HG02943 (cell line): ENCODE measurements around the gene KRTAP10-3.
"Not testable (repeated sequence)": the region's sequence is repeated elsewhere in the genome, so short reads cannot be mapped to it uniquely, and the experiment has no call there.

ENCODE experiments used
- ATAC-seq: cut with Tn5 transposase; IDR thresholded peaks from one replicate; pipeline ENCODE4 v1.9.1; 2021; ENCODE audit warnings: mild to moderate bottlenecking, low read depth, moderate library complexity; ENCODE audit not compliant: unreplicated experiment

The KRTAP10-3 gene, protein sequence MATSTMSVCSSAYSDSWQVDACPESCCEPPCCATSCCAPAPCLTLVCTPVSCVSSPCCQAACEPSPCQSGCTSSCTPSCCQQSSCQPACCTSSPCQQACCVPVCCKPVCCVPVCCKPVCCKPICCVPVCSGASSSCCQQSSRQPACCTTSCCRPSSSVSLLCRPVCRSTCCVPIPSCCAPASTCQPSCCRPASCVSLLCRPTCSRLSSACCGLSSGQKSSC

DNA sequence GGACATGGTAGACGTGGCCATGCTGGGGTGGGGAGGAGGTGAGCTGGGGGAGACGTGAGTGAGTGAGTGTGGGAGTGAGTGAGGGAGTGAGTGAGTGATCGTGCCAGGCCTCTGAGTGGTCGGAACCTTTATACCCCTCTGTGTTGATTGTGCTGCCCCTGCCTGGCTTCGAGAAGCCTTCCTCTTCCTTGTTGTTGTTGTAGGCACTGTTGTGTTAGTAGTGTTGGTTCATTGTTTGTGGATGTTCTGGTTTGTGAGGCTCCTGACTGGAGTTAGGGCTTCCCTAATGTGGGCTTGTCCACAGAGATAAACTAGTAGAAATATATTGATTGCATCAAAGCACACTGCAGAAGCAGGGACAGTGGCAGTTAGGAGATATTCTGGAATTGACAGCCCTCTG lies at the start of gene KRTAP10-3:
Gene KRTAP10-3 (minus strand): TSS at position 101 of the 400 bp plus-strand sequence. CDS start 80 bp downstream, at position 21.
- ATAC-seq = no peak

DNA sequence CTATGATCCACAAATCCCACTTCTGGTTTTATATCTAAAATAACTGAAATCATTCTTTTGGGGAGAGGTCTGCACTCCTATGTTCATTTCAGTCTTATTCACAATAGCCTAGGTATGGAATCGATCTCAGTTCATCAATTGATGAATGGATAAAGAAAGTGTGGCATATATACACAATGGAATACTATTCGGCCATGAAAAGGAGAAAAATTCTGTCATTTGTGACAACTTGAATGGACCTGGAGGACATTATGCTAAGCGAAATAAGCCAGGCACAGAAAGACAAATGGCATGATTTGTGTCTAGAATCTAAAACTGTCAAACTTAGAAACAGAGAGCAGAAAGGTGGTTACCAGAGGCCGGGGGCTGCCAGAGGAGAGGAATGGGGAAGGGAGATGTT lies 47.9 kb upstream of the KRTAP10-3 start:
- ATAC-seq = no peak

DNA sequence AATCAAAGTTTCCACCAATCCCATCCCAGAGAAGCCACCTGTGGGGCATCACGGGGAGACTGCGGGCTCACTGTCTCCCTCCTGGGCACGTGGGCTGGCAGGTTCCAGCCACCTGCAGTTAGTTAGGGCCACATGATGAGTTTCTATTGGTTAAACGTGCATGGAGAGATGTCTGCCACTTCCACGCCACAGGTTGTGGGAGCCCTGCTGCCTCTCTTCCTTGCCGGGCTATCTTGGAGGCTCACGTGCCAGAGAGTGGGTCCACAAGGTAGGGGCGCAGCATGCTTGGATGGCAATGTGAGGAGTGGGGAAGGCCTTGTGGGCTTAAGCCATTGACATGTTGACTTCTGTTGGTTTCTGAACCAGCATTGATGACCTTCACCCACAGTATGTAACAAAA lies 45.3 kb upstream of the KRTAP10-3 start:
- ATAC-seq = no peak

DNA sequence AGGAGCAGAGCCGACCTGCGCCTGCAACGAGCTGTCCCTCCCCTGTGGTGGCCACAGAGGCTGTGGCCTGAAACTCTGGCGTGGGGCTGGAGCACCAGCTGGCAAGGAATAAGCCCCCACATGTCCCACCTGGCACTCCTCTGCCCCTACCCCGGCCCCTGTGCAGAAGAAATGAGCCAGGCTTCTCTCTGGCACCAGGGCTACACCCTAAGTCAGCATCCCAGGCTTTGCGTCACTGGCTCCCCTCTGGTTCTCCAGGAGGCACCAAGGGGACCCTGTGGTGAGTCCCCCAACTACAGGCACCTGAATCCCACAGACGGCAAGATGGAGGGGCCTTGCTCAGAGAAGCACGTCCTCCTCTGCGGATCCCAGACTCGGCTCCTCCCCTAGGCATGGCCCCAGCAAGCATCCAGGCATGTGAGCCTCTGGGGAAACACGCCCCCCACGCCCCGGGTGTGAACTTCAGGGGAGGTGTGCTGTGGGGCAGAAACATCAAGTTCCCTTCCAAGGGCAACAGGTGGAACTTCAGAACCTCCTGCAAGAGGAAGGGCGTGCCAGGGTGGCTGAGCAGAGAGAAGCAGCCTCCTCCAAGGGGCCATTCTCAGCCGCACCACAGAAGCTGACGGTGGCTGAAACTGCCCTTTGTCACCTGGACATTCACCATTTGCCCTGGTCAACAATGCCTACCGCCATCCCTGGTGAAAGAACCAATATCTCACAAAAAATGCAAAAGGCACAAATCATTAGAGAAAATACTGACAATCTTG lies 44.7 kb upstream of the KRTAP10-3 start:
- ATAC-seq = no peak

DNA sequence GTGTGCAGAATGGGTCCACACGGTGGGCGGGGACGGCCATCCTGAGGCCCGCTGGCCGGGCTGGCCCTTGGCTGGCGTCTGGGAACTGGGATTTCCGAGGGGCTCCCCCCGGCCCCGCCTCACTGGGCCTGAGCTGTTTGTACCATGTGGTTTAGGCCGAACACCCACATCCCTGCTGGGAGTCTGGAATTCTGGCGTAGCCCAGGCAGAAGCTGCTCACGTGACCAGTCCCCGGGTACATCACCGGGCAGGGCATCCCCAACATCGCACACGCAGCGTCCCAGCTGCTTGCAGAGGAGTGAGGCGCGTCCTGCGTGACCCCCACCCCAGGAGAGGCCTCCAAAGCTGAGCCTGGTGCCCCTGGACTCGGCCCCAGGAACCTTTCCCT lies 43.9 kb upstream of the KRTAP10-3 start:
- ATAC-seq = no peak

DNA sequence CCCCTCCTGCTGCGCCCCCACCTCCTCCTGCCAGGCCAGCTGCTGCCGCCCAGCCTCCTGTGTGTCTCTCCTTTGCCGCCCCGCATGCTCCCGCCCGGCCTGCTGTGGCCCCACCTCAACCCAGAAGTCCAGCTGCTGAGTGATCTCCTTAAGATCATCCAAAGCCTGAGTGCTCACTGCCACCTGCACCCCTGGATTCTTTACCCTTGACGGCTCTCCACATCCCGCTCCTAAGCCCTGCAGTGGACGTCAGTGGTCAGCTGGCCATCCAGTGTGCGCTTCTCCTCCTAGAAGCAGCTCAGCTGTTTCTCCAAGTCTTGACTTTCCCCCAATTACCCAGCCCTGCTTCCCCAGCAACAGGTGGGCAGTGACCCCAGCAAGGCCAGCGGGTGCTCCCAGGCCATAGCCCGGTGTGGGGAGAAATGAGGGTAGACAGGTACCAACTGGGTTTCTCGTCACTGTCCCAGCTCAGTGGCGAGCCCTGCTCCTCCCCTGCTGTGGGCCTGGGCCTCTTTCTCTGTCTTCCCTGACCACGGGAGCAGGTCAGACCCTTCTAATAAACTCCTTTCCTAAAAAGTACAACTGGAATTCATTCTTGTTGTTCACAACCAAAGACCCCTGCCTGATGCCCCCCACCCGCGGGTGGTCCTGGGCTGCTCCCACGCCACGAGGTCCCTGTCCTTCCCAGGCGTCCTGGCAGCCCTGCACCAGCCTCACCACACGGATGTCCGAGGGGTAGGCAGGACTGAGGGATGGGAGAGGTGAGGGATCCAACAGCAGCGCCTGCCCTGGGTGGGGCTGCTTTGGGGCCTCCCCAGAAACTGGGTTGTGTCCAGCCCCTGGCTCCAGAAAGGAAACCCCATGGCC lies 43.2 kb upstream of the KRTAP10-3 start:
- no peak for ATAC-seq

DNA sequence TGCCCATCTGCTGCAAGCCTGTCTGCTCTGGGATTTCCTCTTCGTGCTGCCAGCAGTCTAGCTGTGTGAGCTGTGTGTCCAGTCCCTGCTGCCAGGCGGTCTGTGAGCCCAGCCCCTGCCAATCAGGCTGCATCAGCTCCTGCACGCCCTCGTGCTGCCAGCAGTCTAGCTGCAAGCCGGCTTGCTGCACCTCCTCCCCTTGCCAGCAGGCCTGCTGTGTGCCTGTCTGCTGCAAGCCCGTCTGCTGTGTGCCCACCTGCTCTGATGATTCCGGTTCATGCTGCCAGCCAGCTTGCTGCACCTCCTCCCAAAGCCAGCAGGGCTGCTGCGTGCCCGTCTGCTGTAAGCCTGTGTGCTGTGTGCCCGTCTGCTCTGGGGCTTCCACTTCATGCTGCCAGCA lies 42.5 kb upstream of the KRTAP10-3 start:
- not testable (repeated sequence) for ATAC-seq

DNA sequence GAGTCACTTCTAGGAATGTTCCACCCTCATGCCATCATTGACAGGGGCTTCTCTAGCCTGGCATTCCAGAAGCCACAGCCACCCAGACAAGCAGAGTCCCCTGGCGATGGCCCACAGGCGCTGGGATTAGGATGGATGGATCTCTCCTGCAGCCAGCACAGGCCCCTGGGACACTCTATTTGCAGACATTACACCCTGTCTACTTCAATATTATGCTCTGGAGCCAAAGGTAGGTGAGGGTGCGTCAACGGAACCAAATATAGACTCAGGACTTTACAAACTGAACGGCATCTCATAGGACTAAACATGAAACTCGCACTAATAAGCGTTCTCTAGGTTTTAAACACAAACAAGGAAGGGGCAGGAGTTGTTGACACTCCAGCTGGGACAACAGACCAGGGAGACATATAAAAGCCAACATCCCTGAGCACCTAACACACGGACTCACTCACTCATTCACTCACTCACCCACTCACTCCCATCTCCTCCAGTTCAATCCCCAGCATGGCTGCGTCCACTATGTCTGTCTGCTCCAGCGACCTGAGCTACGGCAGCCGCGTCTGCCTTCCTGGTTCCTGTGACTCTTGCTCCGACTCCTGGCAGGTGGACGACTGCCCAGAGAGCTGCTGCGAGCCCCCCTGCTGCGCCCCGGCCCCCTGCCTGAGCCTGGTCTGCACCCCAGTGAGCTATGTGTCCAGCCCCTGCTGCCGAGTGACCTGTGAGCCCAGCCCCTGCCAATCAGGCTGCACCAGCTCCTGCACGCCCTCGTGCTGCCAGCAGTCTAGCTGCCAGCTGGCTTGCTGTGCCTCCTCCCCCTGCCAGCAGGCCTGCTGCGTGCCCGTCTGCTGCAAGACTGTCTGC lies 41.8 kb upstream of the KRTAP10-3 start, which contains the start of gene KRTAP10-7:
Gene KRTAP10-7 (plus strand): TSS at position 480 of the 861 bp plus-strand sequence. CDS start 25 bp downstream, at position 505.
- ATAC-seq = not testable (repeated sequence)

DNA sequence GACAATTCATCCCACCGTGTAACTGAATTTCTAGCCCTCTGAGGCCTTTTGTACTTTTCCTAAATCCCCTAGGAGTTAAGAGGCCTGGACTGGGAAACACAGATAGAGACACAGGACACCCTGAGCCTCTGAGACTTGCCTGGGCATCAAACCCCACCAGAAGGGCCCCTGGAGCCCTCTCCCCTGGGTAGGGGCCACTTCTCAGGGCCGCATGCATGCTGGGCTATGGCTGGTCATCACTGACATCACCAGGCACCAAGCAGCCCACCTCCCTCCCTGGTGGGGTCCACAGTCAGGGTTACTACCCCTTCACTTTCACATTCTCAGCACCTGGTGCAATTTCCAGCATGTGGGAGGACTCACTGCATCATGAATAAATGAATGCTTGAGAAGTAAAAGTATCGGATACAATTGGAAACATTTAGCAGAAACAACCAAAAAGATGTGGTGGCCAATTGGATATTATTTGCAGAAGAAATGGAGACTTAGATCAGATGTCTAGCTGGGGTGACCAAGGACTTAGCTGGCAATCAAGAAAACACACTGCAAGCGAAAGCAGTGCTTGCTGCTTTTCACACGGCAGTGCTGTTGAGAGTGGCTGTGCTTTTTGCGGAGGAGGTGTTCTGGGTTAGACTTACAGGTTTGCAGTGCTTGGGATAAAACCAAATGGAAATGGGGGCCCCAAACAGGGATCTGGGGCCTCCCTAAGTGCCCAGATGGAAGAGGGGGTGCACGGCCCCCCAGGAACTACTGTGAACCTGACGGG lies 40.9 kb upstream of the KRTAP10-3 start:
- ATAC-seq = no peak

DNA sequence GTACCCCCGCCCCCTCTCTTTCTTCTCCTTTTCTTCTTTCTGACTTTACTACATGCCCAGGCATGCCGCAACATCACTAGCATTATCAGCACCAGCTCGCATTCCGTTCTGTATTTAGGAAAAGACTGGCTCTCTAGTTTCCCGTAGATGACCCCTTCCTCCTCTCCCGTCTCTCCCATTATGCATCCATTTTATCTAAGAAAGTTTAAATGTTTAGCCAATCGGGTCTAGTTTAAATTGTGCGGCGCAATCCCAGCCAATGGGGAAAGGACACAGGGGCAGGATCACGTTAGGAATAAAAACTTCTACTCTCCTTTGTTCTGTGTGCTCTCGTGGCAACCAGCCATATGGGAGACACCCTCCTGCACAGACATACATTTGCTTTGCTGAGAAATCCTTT lies 39.5 kb upstream of the KRTAP10-3 start:
- ATAC-seq = no peak

DNA sequence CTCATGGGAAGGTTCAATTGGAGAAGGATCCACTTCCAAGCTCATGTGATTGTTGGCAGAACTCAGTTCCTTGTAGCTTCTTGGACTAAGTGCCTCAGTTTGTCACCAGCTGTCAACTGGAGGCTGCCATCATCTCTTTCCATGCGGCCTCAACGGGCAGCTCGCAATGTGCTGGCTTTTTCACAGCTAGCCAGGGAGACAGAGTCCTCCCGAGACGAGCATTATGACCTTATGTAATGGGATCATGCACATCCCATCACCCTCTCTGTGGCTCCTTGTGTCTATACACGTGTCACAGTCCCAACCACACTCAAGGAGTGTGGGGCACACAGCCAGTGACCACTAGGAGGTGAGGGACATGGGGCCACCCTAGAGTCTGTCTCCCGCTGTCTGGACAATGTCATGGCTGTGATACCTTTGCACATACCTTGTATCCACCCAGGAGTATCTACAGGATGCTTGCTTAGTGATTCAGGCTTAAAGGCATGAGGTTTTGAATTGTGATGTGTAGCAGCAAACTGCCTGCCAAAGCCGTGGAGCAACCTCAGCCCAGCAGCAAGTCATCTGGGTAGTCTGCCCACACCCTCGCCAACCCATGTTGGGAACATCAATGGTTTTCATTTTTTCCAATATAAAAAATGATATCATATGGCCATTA lies 37.6 kb upstream of the KRTAP10-3 start:
- ATAC-seq = no peak

DNA sequence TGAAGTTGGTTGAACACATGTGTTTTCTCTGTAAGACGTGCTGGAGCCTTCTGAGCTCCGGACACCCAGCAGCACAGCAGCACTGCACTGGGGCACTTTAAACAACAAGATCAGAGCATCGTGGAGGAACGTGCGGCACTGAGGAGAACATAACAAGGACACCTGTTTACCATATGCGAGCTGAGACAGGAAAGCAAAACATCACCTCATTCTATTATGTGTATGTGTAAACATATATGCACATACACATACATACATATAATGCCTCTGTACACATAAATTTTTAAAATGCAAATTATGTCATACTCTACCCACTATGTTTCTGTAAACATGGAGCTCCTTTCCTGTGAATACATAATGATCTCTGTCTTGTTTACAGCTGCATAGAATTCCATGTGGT lies 36.9 kb upstream of the KRTAP10-3 start:
- ATAC-seq = no peak

DNA sequence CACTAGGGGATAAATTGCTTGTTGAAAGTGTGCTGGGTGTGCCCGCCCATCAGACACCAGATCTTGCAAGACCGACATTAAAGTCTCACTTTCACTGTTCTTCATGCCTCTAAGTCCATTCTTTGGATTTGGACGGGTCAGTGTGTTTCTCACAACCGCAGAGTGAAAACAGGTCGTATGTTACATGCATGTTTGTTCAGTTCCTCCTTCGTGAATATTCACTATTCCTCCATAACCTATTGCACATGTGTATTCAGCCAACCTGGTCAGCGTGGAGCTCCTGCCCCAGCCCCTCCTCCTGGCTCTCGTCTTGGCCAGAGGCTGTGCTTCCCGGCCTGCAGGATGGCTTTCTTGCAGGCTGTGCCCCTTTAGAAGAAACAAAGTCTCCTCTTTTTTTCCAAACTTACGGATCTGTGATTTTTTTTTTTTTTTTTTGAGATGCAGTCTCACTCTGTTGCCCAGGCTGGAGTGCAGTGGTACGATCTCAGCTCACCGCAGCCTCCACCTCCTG lies 35.9 kb upstream of the KRTAP10-3 start:
- ATAC-seq = no peak

DNA sequence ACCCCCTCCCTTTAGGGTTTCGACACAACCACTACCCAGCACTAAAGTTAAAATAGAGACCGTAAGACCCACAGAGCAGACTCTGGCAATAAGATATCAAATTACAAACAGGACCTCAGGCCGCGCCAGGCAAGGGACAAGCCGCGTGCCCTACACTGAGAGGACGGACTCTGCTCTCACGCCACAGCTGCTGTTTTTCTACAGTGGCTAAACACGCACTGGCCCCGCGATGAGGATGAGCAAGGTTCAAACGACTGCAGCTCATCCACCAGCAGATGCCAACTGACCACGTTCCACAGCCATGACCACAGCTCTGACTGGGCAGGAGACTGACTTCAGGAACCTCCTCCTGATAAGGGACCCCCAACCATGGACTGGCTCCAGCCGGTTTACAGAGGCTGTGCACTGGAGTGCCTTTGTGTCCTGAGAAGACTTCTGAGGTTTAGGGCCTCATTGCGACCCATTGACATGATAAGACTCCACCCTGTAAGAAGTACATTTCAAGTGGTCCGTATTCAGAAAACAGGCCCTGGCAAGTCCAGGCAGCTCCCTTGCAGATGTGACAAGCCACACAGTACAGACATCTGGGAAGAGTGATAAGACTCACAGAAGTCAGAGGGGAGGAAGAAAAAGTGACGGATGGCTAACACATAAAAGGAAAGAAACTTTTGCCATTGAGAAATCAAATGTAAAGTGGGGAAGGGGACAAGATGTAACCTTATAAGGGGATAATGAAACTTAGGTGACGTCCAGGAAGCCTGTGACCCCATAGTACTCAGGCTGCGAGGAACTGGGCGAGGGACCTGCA lies 35.2 kb upstream of the KRTAP10-3 start:
- ATAC-seq = no peak

DNA sequence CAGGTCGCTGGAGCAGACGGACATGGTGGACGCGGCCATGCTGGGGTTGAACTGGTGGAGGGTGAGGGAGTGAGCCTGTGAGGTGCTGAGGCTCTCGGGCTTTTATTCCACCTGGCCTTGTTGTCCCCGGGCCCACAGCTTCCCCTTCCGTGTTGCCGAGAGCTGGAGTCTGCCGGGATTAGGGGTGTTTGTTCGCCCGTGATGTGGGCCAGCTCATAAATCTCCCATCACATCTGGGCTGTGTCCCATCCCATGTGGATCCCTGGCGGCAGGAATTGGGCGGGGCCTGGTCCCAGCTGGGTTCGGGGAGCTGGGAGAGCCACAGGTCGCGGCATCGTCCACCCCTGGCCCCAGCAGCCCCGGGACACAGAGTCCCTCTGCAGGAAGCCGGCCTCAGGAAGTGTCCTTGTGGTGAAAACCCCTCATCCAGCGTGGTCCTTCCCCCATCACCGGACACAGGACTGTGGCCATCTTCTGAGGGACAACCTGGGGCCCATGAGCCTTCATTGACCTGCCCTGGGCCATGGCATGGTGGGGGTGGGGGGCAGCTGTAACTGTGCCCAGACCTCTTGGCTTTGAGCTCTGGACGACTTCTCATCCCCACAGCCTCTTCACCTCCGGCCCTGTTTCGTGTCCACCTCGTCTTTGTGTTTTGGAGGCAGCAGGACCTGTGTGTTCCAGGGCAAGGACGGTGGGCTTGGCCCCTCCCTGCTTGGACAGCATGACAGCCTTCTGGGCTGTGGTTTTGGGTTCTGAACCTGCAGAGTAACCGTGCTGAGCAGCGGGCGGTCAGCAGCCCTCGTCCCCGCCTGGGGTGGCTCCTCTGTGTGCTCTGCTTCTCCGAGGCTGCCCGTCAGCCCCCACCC lies 34.1 kb upstream of the KRTAP10-3 start, which contains the start of gene KRTAP10-6:
Gene KRTAP10-6 (minus strand): TSS at position 60 of the 866 bp plus-strand sequence. CDS start 21 bp downstream, at position 39.
- no peak for ATAC-seq

DNA sequence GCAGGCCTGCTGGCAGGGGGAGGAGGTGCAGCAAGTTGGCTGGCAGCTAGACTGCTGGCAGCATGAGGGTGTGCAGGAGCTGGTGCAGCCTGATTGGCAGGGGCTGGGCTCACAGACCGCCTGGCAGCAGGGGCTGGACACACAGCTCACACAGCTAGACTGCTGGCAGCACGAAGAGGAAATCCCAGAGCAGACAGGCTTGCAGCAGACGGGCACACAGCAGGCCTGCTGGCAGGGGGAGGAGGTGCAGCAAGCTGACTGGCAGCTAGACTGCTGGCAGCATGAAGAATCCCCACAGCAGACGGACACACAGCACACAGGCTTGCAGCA lies 33.2 kb upstream of the KRTAP10-3 start:
- not testable (repeated sequence) for ATAC-seq
